Embryonic facial prominence (tissue), 1 donor: ENCODE data around the gene SQOR.

Experiments used
- DNase-seq: peaks from one replicate; pipeline ENCODE4 v3.0.0-alpha.2; 2016; ENCODE audit errors: extremely low spot score

Gene SQOR

DNA sequence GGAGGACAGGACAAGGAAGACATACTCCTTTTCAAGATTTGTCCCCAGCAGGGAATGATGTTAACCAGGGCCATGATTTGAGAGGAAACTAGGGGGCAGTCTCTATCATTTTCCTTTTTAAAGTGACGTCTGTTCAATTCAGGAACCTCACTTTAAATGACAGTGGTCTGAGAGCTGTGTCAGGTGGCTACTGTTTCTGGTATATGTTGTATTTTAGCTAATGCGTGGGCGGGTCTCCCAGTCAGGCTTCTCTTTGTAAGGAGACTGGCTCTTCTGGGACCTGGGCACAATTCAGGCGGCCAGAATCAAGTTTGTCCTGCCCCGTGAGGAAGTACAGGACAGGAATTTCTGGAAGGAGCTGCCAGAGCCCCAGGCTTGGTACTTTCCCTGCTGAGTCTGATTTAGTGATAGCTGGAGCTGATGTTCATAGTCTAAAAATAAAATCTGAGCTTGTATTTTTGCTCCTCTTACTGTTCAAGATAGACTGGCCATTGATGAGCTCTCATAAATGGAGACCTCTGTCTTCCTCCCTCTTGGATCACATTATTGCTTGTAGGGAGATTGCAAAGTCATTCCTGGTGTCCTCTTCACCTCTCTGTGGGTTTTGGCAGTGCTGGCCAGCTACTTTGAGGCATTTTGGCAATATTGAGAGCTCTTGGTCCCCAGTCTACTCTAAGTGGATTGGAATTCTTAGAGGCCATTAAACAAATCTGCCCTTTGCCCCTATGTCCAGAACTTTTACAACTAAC lies 25.6 kb downstream of the SQOR start:
- no peak for DNase-seq

DNA sequence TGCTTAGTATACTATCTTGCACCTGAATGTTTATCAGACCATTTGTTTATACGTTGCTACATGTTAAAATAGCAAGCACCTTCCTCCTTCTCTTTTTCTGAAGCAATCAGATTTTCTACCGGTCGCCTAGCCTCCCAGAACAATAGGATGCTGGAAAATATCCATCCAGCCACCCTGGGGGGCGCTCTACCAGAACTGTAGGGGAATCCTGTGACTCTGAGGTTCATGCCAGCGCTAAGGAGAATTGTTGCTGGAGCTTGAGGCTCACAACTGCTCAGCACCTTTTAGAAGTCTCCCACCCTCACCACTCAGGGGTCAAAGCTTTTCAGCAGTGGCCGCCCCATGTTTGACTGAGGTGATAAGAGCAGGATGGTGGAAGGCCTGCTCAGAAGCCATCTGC lies 27.5 kb downstream of the SQOR start:
- DNase-seq = no peak

DNA sequence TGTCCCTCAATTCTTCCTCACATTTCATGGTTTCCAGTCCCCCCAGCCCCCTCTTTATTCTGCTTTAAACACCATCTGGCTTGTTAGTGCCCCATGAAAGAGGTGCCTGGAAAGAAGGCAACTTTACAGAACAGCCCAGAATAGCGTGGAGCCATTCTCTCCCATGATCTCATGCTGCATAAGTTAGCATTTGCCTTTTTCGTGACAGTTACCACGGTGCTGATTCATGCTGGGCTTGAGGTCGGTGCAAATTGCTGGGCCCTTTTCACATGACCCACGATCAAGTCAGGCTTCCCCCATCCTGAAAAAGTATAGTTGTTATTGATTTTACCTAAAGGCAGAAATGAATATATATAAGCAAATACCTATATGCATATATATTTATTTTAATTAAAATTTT lies 29.6 kb downstream of the SQOR start:
- DNase-seq = no peak

DNA sequence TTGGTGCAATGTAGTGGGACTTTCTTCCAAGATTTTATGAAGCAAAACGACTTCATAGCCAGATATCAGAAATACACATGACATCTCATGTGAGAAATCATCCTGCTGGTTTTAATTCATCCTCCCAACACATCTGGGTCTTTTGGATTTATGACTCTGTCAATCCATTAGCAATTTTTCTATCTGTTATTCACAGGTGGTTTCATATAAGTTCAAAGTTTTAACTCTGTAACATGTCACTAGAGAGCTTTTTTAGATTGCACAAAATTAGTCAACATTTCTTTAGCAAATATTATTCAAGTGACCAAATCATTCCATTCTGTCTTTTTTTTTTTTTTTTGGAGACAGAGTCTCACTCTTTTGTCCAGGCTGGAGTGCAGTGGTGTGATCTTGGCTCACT lies 30.4 kb downstream of the SQOR start:
- DNase-seq = no peak

DNA sequence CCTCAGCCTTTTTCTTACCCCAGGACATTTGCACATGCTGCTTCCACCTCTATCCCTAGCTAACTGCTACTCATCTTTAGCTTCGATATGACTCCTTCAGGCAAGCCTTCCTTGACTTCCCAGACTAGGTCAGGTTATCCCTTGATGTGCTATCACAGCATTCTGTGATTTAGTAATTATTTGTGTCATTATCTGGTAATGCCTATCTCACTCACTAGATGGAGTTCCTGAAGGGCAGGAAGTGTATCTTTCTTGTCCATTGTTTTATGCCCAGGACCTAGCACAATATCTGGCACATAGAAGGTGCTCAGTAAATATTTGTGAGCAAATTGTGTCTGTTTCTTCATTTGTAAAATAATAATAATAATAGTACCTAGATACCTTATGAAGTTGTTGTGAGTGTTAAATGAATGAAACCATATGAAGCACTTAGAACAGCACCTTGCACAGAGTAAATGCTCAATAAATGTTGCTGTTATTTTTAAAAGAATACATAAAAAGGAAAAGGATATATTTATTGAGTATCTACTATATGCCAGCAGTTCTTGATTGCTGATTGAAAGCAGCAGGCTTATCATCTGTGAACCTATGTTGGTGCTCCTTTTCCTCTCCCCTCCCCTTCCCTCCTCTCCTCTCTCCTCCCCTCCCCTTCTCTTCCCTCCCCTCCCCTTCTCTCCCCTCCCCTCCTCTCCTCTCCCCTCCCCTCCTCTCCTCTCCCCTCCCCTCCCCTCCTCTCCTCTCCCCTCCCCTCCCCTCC lies 31.5 kb downstream of the SQOR start:
- DNase-seq = no peak

DNA sequence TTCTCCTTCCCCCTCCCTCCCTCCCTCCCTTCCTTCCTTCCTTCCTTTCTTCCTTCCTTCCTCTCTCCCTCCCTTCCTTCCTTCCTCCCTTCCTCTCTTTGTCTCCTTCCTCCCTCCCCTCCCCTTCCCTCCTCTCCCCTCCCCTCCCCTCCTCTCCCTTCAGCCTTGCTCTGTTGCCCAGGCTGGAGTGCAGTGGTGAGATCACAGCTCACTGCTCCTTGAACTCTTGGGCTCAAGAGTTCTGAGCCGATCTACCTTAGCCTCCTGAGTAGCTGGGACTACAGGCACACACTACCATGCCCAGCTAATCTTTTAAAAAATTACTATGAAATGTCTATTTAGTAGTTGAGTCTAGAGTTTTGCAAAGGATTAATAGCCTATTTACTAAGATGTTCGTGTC lies 32.2 kb downstream of the SQOR start:
- DNase-seq = no peak

DNA sequence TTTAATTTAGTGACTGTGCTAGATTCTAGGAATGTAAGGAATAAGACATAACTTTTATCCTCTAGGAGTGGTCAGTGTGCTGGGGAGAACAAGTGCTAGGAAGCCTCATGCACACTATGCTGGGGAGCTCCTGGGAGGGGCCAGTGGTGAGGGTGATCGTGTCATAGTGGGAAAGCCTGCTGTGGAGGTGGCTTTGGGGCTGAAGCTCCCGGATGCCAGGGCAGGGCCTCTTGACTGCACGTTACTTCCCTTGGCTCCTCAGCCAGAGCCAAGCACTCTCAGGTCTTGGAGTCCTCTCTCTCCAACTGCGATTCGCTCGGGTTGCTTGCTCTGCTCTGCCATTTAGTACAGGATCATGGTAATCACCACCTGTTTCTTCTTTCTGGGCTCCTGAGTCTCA lies 33.6 kb downstream of the SQOR start:
- no peak for DNase-seq

DNA sequence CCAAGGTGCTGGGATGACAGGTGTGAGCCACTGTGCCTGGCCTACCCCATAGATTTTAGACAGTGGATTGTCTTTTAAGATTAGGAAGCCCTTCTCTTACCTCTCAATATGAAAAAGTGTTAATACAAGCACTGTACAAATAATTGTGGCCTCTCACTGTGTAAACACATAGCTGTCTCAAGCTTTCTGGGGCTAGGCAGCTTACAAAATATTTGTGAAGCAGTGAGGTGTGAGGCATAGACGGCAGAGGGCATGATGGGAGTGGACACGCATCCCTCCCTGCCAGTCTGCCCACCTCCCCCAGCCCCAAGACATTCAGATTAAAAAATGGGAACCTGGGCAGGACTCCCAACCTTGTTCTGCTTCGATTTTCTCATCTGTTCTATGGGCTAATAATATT lies 34.6 kb downstream of the SQOR start:
- DNase-seq = no peak

DNA sequence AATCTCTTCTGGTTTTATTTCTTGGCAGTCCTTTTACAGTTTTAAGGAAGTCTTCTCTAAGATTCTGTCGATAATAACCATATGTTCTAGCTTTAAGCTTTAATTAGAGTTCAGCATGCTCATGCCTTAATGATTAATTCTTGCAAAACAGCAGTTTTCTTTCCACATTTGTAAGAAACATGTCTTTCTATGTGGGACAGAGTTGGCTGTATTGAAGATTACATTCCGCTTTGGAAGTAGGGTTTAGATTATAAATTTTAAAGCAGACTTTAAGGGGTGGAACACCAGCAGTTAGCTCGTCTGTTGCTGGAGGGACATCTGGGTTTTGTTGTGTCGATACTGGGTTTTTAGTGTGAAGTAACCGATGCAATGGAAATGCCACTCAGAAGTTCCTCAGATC lies 35.3 kb downstream of the SQOR start:
- DNase-seq = peak; percentile 44

DNA sequence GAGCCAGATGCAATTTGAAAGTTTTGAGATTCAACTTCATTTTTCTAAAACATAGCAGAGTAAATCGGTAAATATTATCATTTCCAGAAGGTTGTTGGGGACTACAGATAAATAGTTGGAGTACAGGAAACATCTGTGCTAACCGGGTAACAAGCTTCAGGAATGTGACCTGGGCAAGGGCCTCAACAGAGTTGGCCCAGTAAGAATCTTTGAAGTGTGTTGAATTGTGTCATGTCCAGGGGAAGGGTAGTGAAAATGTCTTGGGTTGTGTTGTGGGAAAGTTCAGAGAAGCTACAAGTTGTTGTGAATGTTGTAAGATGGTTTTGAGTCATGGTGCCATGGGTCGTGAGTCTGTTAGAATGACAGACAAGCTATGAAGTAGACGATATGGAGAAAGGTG lies 35.7 kb downstream of the SQOR start:
- DNase-seq = no peak

DNA sequence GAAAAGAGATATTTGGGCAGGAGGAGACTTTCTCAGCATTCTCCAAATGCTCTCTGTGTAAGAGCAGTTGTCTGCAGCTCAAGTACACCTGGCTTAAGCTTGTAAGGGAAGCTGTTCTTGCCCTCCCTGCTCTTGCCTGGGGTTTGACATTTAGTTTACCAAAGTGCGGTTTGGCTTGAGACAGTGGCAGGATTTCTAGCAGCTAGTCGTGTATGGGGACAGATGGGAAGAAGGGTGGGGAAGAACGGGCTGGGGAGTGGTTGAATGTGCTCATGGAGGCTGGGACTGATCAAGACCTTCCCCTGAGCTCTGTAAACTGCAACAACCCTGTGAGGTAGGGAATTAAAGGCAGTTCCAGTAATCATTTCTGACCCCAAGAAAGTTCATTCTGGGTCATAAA lies 39.8 kb downstream of the SQOR start:
- DNase-seq = no peak

DNA sequence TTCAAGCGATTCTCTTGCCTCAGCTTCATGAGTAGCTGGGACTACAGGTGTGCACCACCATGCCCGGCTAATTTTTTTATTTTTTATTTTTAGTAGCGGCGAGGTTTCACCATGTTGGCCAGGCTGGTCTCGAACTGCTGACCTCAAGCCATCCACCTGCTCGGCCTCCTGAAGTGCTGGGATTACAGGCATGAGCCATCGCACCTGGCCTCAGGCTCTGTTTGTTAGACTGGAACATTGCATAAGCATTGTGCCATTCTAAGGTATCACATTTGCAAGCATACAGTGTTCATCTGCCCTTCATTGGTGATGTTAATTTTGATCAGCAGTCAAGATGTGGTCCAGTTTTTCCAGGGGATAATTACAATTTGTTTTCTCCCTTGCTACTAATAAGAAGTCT lies 43.0 kb downstream of the SQOR start:
- DNase-seq = no peak

DNA sequence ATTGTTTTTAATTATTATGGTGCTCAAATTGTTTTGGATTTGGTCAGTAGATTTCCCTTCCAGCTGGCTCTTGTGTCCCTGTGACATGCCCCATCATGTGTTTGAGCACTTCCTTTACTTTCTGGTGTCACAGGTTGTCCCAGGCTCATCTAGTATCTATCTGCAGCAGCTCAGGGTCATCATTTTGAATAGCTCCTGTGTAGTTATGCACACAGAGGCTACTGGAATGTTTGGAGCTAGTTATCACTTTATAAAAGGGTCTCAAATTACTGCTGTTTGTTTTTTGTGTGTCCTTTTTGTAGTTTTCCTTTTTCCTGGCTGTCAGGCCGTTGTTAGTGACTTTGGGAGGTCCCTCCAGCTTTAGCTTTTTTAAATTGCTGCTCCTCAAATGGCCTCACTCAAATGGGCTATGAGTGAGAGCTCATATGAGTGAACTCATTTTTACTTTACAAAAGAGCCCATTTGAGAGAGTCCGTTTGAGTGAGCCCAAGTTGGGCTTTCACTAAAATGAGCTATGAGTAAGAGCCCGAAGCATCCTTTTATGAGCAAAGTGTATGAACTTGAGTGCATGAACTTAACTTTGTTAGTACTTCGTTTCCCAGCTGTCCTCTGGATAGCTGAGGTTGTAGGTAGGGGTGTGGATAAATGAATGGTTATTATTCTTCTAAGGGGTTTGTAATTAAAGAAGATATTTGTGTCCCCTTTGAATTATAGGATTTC lies 43.8 kb downstream of the SQOR start:
- no peak for DNase-seq

DNA sequence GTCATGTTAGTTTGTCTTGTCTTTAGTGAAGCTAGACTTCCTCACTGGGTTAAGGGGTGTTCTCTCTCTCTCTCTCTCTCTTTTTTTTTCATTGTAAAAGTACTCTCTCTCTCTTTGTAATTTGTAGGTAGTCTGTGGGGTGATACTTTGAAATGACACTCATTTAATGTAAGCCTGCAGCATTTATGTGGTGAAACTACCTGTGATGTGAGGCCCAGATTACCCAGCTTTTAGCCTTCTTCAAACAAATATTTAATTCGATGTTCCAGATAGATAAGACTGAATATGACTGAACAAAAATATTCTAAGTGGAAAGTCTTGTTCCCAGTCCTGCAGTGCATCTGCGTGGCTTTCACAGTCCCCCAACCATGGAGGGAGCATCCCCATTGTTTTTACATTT lies 49.7 kb downstream of the SQOR start:
- DNase-seq = no peak

DNA sequence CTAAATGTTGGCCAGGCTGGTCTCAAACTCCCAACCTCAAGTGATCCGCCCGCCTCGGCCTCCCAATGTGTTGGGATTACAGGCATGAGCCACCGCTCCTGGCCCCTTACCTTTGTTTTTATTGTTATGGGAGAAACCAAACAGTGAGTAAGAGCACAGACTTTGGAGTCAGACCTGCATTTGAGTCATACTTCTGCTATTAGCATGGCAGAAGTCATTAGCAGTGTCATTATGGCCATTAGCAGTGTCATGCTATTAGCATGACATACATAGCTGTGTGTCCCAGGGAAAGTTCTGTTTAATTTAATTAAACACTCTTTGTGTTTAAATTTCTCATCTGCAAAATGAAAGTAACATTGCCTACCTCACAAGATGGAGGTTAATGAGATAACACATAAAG lies 54.8 kb downstream of the SQOR start:
- no peak for DNase-seq

DNA sequence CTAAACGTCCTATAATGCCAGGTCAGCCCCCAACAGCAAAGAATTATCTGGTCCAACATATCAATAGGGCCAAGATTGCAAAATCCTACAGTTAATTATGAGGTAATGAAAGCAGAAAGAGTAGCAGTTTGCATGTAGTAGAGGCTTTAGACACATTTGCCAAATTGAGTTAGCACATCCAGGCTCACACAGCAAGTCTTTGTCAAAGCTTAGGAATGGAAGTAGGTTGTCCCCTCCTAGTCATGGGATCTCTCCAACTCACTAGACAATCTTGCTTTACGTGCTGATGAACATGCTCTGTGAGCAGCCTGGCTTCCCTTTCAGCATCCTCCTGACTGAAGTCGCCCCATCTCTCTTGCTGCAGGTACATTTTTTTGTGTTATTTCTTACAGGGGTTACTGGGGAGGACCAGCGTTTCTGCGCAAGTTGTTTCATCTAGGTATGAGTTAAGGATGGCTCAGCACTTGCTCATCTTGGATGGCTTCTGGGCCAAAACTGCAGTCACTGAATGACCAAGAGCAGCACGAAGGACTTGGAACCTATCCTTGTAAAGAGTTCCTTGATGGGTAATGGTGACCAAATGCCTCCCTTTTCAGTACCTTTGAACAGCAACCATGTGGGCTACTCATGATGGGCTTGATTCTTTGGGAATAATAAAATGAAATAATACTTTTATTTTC lies 55.9 kb downstream of the SQOR start:
- DNase-seq = no peak

DNA sequence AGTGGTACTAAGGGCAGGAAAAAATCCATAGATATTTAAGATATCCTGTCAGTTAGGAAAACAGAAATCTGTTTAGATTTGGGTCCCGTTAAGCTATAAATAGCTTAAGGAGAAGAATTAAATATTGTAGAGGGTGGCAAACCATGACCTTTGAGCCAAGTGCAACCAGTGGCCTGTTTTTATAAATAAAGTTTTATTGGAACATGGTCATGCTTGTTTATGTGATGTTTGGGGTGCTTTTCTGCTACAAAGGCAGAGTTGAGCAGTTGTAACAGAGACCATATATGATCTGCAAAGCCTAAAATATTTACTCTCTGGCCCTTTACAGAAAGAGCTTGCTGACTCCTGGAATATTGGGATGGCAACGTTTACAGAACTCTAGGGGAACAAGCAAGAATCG lies 66.3 kb downstream of the SQOR start:
- no peak for DNase-seq

DNA sequence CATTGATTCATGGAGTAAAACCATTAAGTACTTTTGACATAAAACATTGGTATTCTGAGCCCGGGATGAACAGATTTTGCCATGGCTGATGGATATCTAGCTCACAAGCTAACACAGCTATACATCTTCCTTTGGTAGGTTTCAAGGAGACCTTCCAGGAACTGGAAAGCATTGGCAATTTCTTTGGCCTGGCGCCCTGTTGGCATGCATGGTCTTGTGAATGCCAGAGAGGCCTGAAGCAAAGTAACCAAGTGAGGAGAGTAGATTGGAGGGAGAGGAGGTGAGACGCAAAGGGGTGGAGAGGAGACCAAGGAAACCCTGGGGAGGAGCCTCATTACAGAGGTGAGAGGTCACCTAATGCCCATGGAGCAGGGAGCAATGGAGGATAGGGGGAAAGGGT lies 67.2 kb downstream of the SQOR start:
- no peak for DNase-seq

DNA sequence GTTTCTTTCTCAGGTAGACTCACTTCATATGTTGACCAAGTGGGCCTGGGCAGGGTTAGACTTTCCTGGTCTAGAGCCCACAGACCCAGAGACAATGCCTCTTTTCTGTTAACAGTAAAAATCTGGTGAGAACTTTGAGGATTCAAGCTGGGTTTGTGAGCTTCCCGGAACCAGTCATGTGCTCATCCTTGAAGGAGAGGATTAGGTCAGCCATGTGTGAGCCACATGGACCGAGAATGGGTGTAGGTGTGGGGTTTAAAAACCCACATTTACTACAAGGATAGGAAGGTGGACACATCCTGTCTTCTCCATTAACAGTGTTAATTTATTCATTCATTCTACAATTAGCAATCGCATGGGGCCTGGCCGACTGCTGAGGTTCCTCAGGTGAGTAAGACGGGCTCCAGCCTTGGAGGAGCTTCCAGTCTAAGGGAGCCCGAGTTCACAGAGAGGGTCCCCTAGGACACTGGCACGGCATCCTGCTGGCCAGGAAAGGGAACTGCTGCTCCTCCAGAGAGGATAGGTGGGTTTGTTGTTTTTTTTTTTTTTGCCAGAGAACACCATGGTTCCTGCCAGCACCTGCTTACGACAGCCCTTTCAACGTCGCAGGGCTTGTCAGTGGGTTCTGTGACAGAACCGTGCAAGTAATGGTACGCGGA lies 69.0 kb downstream of the SQOR start:
- DNase-seq = no peak

DNA sequence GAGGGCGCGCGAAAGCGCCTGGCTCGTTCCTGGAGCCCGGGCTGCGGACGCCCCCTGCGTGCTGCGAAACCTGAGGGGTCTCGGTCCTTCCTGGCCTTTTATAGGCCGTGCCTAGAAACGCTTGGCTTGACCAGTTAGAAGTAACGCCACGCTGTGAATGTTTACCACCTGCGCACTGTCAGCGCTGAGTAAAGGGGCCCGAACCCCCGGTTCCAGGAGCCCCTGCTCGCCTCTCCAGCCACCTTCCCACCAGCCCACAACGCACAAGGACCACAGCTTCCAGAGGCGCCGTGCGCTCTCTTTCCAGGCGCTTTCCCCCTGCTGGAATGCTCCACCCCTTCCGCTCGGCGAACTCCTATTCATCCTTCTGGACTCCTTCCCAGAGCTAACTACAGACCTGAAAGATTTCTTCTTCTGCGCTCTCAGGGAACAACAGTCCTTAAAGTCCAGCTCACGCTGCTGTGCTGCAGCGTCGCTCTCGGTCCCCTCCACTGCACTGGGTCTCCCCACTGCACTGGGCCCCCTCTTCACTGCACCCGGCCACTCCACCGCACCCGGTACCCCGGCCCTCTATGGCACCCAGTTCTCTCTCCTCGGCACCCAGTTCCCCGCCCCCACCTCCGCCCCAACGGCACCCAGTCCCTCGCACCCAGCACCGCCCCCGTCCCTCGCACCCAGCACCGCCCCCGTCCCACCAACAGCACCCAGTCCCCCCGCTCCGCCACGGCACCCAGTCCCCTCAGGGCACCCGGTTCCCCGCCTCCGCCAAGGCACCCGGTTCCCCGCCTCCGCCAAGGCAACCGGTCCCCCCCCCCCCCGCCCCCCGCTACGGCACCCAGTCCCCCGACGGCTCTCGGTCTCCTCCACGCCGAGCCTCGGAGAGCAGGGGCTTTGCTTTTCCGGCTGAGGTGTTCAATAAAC lies 69.8 kb downstream of the SQOR start:
- no peak for DNase-seq
